ENCODE data around the gene PTPRD. TPM values are rescaled to one million over a fixed set of nuclear protein-coding genes. Genes with fewer than 3 reads are reported as not detected.

PTPRD gene
- total RNA-seq, 1 experiment from 2014 or later, result 32.5 TPM

GRCh38 chr9:8806150-8806549, 1806.7 kb downstream of the PTPRD start:
- H3K4me2 ChIP-seq (ENCODE audit: insufficient read depth, insufficient read length, low read length), result no peak overlapping the region
- no peak overlapping the region for H3K23ac ChIP-seq (ENCODE audit: insufficient read length, low read depth, low read length)
- Mint-ChIP-seq H3K27ac (peak overlapping the region in 1 of 3 experiments; percentile 70; a peak in 1 of 7 replicates), H3K4me1 (peaks cover under 1 to 4% of the 10 kb centered on the region in 2 experiments; a peak in 3 of 4 replicates), H3K9me3 (no peaks in the 10 kb centered on the region), H3K36me3 (ENCODE audit: insufficient read depth in 1 of 3, low read depth in 3 of 3) (no peaks in the 10 kb centered on the region), H3K27me3 (ENCODE audit: low read depth) (no peaks in the 10 kb centered on the region), H3K4me3 (no peak overlapping the region)
- no peaks in the 10 kb centered on the region for H3K9me3 ChIP-seq (ENCODE audit: control insufficient read depth, low read depth, low read length)
- no peak overlapping the region for H3K14ac ChIP-seq (ENCODE audit: insufficient read depth, low read length)
- H3K4ac ChIP-seq (ENCODE audit: low read depth, low read length), result no peak overlapping the region
- H4K8ac ChIP-seq (replicated peaks; ENCODE audit: insufficient read length, low read depth, low read length), result no peak overlapping the region
- no CpG with 5 or more reads among the region's 2 CpGs for WGBS (ENCODE audit: extremely low coverage, insufficient read length, low lambda C conversion rate)
- H3K4me1 ChIP-seq (ENCODE audit: insufficient read depth, low read length), result no peaks in the 10 kb centered on the region
- no peaks in the 10 kb centered on the region for H3K27me3 ChIP-seq (ENCODE audit: insufficient read depth, low read length)
- H3K23me2 ChIP-seq (ENCODE audit: insufficient read length, low read depth, low read length, poor library complexity, severe bottlenecking), result no peaks in the 10 kb centered on the region
- H2AFZ ChIP-seq (ENCODE audit: low read length), result no peak overlapping the region
- H3T11ph ChIP-seq (ENCODE audit: low read length), result no peak overlapping the region
- H3K56ac ChIP-seq (ENCODE audit: insufficient read length, low read depth, low read length), result no peak overlapping the region
- no peak overlapping the region for H4K5ac ChIP-seq (ENCODE audit: insufficient read length, low read depth, low read length)
- no peak overlapping the region for H3K9ac ChIP-seq (ENCODE audit: extremely low read depth, insufficient read length, low read length)
- H3K27ac ChIP-seq (ENCODE audit: insufficient read length, low read depth, low read length), result no peak overlapping the region
- no peak overlapping the region for H4K91ac ChIP-seq (ENCODE audit: insufficient read length, low read depth, low read length)
- H2BK12ac ChIP-seq (ENCODE audit: insufficient read length, low read depth, low read length), result no peak overlapping the region
- H3K18ac ChIP-seq (ENCODE audit: insufficient read length, low read depth, low read length), result no peak overlapping the region
- H2BK15ac ChIP-seq (ENCODE audit: low read depth, low read length), result no peak overlapping the region
- H2BK5ac ChIP-seq (ENCODE audit: insufficient read length, low read length), result no peak overlapping the region
- H2BK120ac ChIP-seq (ENCODE audit: low read depth, low read length, poor library complexity, severe bottlenecking), result no peak overlapping the region
- no peak overlapping the region for H2AK5ac ChIP-seq (ENCODE audit: insufficient read length, low read length)
- no peaks in the 10 kb centered on the region for H3K79me2 ChIP-seq (ENCODE audit: insufficient read depth, low read length)
- H3K79me1 ChIP-seq (ENCODE audit: insufficient read depth, low read depth, low read length, poor library complexity, severe bottlenecking), result no peaks in the 10 kb centered on the region
- no peak overlapping the region for H2BK20ac ChIP-seq (ENCODE audit: low read depth, low read length, poor library complexity, severe bottlenecking)
- no peak for TF ChIP-seq CTCF (conservative IDR thresholded peaks at IDR 0.05)
- H4K20me1 ChIP-seq (ENCODE audit: control insufficient read depth, insufficient read depth, insufficient read length), result no peaks in the 10 kb centered on the region
- DNase-seq, result no peak

All from H9 (cell line).